Sigmoid colon (tissue), 3 donors: Measurements from ENCODE around the gene SSU72.
"Not testable (repeated sequence)": the region's sequence is repeated elsewhere in the genome, so short reads cannot be mapped to it uniquely, and the experiment has no call there.

Experiments used
- POLR2A ChIP-seq, 2 donors: fragments of 450-650 bp; IDR thresholded peaks; one replicate each; pipeline ENCODE4 v1.6.1; 2016; ENCODE audit warnings: antibody characterized with exemption in 2 of 2, mild to moderate bottlenecking in 2 of 2, moderate library complexity in 2 of 2
- TF ChIP-seq, protein P1 (sequence below), 4 experiments: fragments of 450-650 bp in 3 of 4; fragments of 200-600 bp in 1 of 4; IDR thresholded peaks; one replicate each; pipeline ENCODE4 v1.5.1; 2016 to 2019; ENCODE audit warnings: antibody characterized with exemption in 4 of 4, mild to moderate bottlenecking in 3 of 4, moderate library complexity in 2 of 4

DNA sequence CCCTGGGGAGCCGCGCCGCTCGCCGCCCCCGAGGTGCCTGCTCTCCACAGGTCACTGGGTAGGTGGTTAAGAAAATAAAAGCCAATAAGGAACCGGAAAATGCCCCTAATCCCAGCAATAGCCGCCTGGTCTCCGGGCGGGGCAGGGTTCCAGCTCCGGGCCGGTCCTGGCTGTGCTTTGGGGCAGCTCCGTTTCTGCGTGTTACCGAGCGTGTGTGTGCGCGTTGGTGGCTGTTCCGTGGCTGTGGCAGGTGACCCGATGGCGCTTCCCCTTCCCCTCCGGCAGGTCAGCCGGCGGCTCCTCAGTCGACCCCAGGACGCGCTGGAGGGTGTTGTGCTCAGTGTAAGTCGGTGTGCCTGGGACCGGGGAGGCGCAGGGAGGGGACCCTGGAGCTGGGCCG lies 51.4 kb downstream of the SSU72 start:
- TF ChIP-seq, protein P1, sequence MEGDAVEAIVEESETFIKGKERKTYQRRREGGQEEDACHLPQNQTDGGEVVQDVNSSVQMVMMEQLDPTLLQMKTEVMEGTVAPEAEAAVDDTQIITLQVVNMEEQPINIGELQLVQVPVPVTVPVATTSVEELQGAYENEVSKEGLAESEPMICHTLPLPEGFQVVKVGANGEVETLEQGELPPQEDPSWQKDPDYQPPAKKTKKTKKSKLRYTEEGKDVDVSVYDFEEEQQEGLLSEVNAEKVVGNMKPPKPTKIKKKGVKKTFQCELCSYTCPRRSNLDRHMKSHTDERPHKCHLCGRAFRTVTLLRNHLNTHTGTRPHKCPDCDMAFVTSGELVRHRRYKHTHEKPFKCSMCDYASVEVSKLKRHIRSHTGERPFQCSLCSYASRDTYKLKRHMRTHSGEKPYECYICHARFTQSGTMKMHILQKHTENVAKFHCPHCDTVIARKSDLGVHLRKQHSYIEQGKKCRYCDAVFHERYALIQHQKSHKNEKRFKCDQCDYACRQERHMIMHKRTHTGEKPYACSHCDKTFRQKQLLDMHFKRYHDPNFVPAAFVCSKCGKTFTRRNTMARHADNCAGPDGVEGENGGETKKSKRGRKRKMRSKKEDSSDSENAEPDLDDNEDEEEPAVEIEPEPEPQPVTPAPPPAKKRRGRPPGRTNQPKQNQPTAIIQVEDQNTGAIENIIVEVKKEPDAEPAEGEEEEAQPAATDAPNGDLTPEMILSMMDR (IDR thresholded peaks at IDR 0.05), result not testable (repeated sequence)
- not testable (repeated sequence) for TF ChIP-seq POLR2A (IDR thresholded peaks at IDR 0.05)
